ENCODE data around the gene DCAF8.

The DCAF8 gene

DNA sequence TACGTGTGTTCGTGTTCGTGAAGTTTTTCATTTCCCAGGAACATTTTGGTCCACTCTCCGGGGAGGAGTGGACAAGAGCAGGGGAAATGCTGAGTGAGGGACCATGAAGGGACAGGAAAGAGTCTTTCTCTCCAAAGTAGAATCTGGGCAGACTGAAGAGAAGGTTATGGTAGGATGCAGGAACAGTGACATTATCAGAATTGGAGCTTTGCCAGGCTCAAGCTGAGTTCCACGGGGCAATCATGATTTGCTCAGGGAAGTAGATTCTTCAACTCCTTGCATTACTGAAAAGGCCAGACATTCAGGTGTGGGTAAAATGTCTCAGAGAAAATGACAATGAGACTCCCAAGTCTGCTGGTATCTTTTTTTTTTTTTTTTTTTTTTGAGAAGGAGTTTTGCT, 94.3 kb downstream of the DCAF8 start:
- TF ChIP-seq, protein P1, sequence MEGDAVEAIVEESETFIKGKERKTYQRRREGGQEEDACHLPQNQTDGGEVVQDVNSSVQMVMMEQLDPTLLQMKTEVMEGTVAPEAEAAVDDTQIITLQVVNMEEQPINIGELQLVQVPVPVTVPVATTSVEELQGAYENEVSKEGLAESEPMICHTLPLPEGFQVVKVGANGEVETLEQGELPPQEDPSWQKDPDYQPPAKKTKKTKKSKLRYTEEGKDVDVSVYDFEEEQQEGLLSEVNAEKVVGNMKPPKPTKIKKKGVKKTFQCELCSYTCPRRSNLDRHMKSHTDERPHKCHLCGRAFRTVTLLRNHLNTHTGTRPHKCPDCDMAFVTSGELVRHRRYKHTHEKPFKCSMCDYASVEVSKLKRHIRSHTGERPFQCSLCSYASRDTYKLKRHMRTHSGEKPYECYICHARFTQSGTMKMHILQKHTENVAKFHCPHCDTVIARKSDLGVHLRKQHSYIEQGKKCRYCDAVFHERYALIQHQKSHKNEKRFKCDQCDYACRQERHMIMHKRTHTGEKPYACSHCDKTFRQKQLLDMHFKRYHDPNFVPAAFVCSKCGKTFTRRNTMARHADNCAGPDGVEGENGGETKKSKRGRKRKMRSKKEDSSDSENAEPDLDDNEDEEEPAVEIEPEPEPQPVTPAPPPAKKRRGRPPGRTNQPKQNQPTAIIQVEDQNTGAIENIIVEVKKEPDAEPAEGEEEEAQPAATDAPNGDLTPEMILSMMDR (conservative IDR thresholded peaks at IDR 0.05), result no peak
- TF ChIP-seq ZFX (IDR thresholded peaks at IDR 0.05), result no peak
- H3K27ac ChIP-seq, result no peak overlapping the region

DNA sequence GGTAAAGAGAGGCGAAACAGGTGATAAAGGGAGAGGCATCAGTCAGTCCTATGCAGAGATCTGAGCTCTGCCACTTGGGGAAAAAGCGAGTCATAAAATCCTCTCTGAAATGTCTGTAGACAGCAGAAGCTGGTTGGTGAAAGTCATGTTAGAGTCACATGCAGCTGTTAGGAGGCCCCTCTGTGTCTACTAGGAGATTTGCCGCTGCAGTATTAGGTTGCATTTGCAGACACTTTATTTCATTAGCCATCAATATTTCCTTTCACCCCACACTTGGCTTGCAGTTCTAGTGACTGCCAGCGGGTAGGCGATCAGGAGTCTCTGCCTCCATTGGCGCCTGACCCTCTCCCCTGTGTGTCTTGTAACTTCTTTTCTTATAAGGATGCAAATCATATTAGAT, 94.8 kb downstream of the DCAF8 start:
- H3K27ac ChIP-seq, result no peak overlapping the region
- no peak for TF ChIP-seq ZFX (IDR thresholded peaks at IDR 0.05)
- TF ChIP-seq, protein P1 (conservative IDR thresholded peaks at IDR 0.05), result no peak; the same call in 1 of the 2 replicates

DNA sequence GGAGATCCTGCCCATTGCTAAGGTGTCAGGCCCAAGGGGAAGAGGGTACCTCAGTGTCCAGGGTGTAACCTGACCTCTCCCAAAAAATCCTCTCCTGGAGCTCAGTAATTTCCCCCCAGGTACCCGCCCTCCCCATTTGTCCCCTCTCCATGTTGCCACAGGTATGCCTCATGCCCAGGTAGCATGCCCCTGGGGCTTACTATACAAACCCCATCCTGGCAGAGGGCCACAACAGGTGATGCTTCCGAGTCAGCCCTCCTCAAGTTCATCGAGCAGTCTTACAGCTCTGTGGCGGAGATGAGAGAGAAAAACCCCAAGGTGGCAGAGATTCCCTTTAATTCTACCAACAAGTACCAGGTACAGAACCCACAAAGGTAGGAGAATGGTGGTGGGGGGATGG, 95.3 kb downstream of the DCAF8 start:
- TF ChIP-seq, protein P1 (conservative IDR thresholded peaks at IDR 0.05), result no peak
- TF ChIP-seq ZFX (IDR thresholded peaks at IDR 0.05), result no peak
- no peak overlapping the region for H3K27ac ChIP-seq

DNA sequence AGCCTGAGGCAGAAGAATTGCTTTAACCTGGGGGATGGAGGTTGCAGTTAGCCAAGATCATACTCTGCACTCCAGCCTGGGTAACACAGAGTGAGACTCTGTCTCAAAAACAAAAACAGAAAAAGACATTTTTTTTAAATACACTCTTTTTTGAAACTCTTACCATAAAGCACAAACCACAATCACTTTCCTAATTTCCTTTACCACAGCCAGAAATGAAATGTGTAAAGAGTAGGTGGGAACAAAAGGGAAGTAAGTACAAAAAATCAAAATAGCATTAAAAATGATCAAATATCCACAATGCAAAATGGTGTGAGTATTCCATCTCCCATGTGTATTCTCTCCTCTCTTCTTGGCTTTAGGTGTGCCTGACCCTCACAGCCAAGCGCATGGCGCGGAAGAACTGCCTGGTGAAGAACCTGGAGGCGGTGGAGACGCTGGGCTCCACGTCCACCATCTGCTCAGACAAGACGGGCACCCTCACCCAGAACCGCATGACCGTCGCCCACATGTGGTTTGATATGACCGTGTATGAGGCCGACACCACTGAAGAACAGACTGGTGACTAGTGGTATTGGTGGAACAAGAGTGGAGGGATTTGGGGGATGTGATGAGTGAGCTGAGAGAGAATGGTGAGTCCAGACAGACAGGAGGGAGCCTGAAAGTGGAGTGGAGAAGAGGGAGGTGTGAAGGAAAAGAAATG, 96.0 kb downstream of the DCAF8 start:
- H3K27ac ChIP-seq, result no peak overlapping the region
- no peak for TF ChIP-seq ZFX (IDR thresholded peaks at IDR 0.05)
- TF ChIP-seq, protein P1 (conservative IDR thresholded peaks at IDR 0.05), result no peak

Measured in C4-2B (cell line).